Measurements from ENCODE around the gene FAM168B.

Gene FAM168B

GRCh38 chr2:131054488-131054887 is 38.8 kb downstream of the FAM168B start:
- DNase-seq: no peak

GRCh38 chr2:131052741-131053263 is 40.5 kb downstream of the FAM168B start:
- no peak for DNase-seq

GRCh38 chr2:131050896-131051295 is 42.4 kb downstream of the FAM168B start:
- no peak for DNase-seq

- DNase-seq: no peak
Measured at GRCh38 chr2:131049150-131049718, 44.0 kb downstream of the FAM168B start.

GRCh38 chr2:131048641-131049040 is 44.6 kb downstream of the FAM168B start:
- DNase-seq: no peak

GRCh38 chr2:131047920-131048560 is 45.2 kb downstream of the FAM168B start:
- DNase-seq: no peak

- DNase-seq: no peak
Measured at GRCh38 chr2:131046918-131047652, 46.2 kb downstream of the FAM168B start.

- DNase-seq: no peak
Measured at GRCh38 chr2:131046028-131046917, 47.0 kb downstream of the FAM168B start.

GRCh38 chr2:131045286-131046027 is 47.8 kb downstream of the FAM168B start:
- no peak for DNase-seq

- no peak for DNase-seq
Measured at GRCh38 chr2:131044757-131045150, 48.5 kb downstream of the FAM168B start.

- no peak for DNase-seq
Measured at GRCh38 chr2:131044075-131044756, 49.0 kb downstream of the FAM168B start.

GRCh38 chr2:131043199-131044074 is 49.8 kb downstream of the FAM168B start:
- no peak for DNase-seq

- no peak for DNase-seq
Measured at GRCh38 chr2:131042148-131042775, 51.0 kb downstream of the FAM168B start.

- no peak for DNase-seq
Measured at GRCh38 chr2:131041402-131042147, 51.7 kb downstream of the FAM168B start.

- no peak for DNase-seq
Measured at GRCh38 chr2:131040661-131041401, 52.4 kb downstream of the FAM168B start.

GRCh38 chr2:131039908-131040660 is 53.2 kb downstream of the FAM168B start:
- no peak for DNase-seq

- no peak for DNase-seq
Measured at GRCh38 chr2:131039535-131039907, 53.7 kb downstream of the FAM168B start.

- no peak for DNase-seq
Measured at GRCh38 chr2:131039101-131039440, 54.2 kb downstream of the FAM168B start.

All from stimulated activated CD4-positive, alpha-beta T cell treated with anti-CD3 and anti-CD28 coated beads, Interleukin-12 subunit alpha, Interleukin-12 subunit beta, amount 100 ng/mL, for 4 hours (primary cell).